ENCODE measurements around the gene CCDC28B. TPM values are rescaled to one million over a fixed set of nuclear protein-coding genes. Genes with fewer than 3 reads are reported as not detected.
A peak's percentile ranks its signal among the peaks of the same experiment; 100 is the strongest.

Gene CCDC28B
- total RNA-seq, 5 donors from 2014 or later (not counting 1 experiment from before 2014, with no cell fraction given) = 6.5 to 9.0 (median 6.8) TPM

DNA sequence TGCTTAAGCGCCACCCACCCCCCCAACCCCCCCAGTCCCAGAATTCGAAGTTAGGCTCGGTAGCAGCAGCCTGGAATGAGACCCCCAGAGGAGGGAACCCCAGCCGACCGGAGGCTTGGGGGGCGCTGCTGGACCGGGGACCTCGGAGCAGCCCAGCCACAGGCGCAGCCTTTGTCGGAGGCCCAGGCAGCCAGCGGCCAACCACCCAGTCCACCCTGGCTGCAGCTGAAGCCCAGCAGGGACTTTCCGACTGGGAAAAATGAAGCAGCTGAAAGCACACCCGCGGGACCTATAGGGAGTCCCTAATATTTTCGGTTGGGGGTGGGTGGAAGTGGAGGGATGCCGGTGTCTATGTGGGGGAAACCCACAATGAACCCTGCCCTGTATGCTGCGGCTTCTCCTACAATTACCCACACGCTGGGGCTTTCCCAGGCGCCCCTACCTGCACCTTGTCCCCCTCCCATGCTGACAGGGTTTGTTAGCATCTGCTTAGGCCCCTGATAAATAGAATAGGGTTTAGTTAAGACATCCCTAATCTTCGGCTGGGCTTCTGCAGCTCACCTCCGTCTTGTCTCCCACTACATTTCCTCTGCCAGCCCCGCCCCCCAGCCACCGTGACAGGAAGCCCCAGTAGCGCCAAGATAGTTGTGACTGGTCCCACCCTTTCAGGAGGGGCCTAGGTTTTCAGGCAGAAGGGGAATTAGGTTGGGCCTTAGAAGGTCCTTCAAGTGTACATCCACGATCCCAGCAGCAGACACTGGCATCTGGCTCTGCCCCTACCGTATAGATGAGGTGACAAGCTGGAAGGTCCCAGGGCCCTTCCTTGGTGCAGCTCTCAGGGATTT is 838 bp downstream of the CCDC28B start:
- H3K4me1 ChIP-seq (ENCODE audit: control insufficient read depth in 1 of 2, extremely low read depth in 1 of 2, insufficient read depth in 2 of 2, low read length in 2 of 2) = peaks cover 20 to 66% of the 10 kb centered on the region in 2 experiments
- Mint-ChIP-seq H3K27ac (peak overlapping the region; percentile 89 to 93), H3K4me3 (peak overlapping the region; percentile 85 to 91 (median 89)), H3K9me3 (no peaks in the 10 kb centered on the region), H3K27me3 (no peaks in the 10 kb centered on the region), H3K4me1 (peaks cover 58 to 74% (median 58%) of the 10 kb centered on the region in 3 donors), H3K36me3 (peaks cover 4% of the 10 kb centered on the region)
- peak overlapping the region; percentile 78 to 91 for H3K4me3 ChIP-seq (ENCODE audit: control insufficient read depth in 1 of 2, extremely low read depth in 1 of 2, low read length in 1 of 2)
- under 1% methylated on average over 13 of the region's 26 CpGs for WGBS (ENCODE audit: insufficient coverage)
- H3K9me3 ChIP-seq = no peaks in the 10 kb centered on the region
- ChIA-PET CTCF (interaction anchor here in 1 of 2 donors (0.7 to 1.2 kb wide), 4 partner anchors 47 to 806 kb away, joined by 3 to 5 read pairs (median 4); no protein-coding TSS in a partner anchor), POLR2A (interaction anchor here in 1 of 2 donors (0.5 kb wide), 1 partner anchor 153 kb away, joined by 7 read pairs; no protein-coding TSS in a partner anchor)
- DNase-seq = peak; percentile 64 to 86 (median 76)
- ATAC-seq (replicated peaks in 1 of 4) = peak; percentile 66 to 75 (median 70)
- peak overlapping the region; percentile 93 for H3K27ac ChIP-seq (ENCODE audit: low read length)
- H3K36me3 ChIP-seq (ENCODE audit: control insufficient read depth in 2 of 2, extremely low read depth in 1 of 2, insufficient read depth in 1 of 2, low read length in 1 of 2) = peaks cover 0 to 10% of the 10 kb centered on the region in 2 donors
- H3K27me3 ChIP-seq (replicated peaks in 1 of 2; ENCODE audit: control insufficient read depth in 2 of 2, extremely low read depth in 1 of 2, insufficient read depth in 2 of 2, low read length in 1 of 2) = no peaks in the 10 kb centered on the region

DNA sequence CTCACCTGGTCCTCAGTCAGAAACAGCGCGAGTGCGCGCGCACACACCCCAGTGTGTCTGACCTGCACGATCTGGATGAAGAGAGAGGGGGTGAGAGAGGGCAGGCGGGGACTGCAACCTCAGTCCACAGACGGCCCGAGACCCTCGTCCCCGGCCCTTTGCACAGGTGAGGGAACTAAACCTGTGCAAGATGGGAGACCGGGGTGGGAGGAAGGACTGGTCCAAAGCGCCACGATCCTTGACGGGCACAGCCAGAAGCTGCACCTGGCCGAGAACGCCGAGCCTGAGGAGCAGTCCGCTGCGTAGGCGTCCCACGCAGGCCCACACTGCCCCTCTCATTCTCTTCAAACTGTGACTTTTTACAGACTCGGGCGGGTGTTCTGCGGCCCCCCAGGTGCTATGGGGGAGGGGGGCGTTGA is 4.6 kb downstream of the CCDC28B start:
- POLR2A ChIA-PET = no interaction called here
- Histone ChIP-seq H3K4me1 (ENCODE audit: control insufficient read depth in 1 of 2, extremely low read depth in 1 of 2, insufficient read depth in 2 of 2, low read length in 2 of 2) (peaks cover 13 to 59% of the 10 kb centered on the region in 2 experiments), H3K36me3 (ENCODE audit: control insufficient read depth in 2 of 2, extremely low read depth in 1 of 2, insufficient read depth in 1 of 2, low read length in 1 of 2) (peaks cover 0 to 10% of the 10 kb centered on the region in 2 donors), H3K9me3 (no peaks in the 10 kb centered on the region), H3K4me3 (ENCODE audit: control insufficient read depth in 1 of 2, extremely low read depth in 1 of 2, low read length in 1 of 2) (peak overlapping the region; percentile 76 to 80), H3K27ac (ENCODE audit: low read length) (peak overlapping the region; percentile 30), H3K27me3 (replicated peaks in 1 of 2; ENCODE audit: control insufficient read depth in 2 of 2, extremely low read depth in 1 of 2, insufficient read depth in 2 of 2, low read length in 1 of 2) (no peaks in the 10 kb centered on the region)
- Mint-ChIP-seq H3K27me3 (no peaks in the 10 kb centered on the region), H3K4me1 (peaks cover 37 to 60% (median 37%) of the 10 kb centered on the region in 3 donors), H3K36me3 (no peaks in the 10 kb centered on the region), H3K9me3 (no peaks in the 10 kb centered on the region), H3K4me3 (peak overlapping the region; percentile 82 to 85 (median 84)), H3K27ac (no peak overlapping the region)
- WGBS (ENCODE audit: insufficient coverage) = 84% methylated on average over 8 of the region's 26 CpGs
- CTCF ChIA-PET = interaction anchor here in 1 of 2 donors (1.2 to 1.5 kb wide), 2 partner anchors 11 to 12 kb away, joined by 3 to 5 read pairs; no protein-coding TSS in a partner anchor
- no peak for ATAC-seq (replicated peaks in 1 of 4)
- DNase-seq = no peak

DNA sequence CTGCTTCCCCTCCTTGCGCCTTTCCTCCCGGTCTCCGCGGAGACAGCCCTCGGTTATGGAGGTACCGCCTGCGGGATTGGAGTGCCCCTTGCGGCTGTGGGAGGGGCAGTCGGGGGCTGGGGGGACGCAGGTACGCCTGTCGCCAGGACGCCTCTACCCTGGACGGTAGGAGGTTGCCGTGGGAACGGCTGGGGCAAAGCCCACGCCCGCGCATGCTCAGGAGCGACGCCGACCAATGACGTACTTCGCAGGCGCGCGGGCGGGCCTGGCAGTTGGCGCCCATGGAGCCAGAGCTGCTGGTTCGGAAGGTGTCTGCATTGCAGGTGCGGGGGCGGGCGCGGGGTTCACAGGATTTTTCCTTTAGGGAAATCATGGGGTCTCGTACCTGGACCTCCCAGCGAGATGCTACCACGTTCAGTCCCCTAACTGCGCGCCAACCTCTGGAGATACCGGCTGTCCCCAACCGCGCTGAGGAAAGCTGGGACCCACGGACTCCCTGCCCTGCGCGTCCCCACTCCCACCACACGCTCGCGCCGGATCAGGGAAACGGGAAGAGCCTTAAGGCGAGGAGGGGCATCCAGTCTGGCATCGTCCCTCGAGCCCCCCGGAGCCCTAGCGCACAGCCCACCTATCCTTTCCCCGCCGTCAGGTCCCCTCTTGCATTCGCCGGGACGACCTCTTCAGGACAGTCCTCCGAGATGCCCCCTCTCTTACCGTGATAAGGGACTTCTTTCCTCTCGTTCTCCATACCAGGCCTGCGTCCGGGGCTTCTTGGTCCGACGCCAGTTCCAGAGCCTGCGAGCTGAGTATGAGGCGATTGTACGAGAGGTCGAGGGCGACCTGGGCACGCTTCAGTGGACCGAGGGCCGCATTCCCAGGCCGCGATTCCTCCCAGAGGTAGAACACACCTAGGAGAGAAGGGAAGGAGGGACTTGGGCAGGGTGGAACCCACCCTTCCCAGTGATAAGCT is 5.3 kb downstream of the CCDC28B start, which contains the start of gene IQCC:
IQCC (plus strand) TSS at position 271 of the 970 bp plus-strand sequence; CDS start at position 282, 11 bp downstream.
- Histone ChIP-seq H3K36me3 (ENCODE audit: control insufficient read depth in 2 of 2, extremely low read depth in 1 of 2, insufficient read depth in 1 of 2, low read length in 1 of 2) (peaks cover 0 to 10% of the 10 kb centered on the region in 2 donors), H3K4me1 (ENCODE audit: control insufficient read depth in 1 of 2, extremely low read depth in 1 of 2, insufficient read depth in 2 of 2, low read length in 2 of 2) (peaks cover 11 to 52% of the 10 kb centered on the region in 2 experiments), H3K27ac (ENCODE audit: low read length) (peak within 1 kb of the TSS; percentile 44), H3K27me3 (replicated peaks in 1 of 2; ENCODE audit: control insufficient read depth in 2 of 2, extremely low read depth in 1 of 2, insufficient read depth in 2 of 2, low read length in 1 of 2) (no peaks in the 10 kb centered on the region), H3K9me3 (no peaks in the 10 kb centered on the region), H3K4me3 (ENCODE audit: control insufficient read depth in 1 of 2, extremely low read depth in 1 of 2, low read length in 1 of 2) (peak within 1 kb of the TSS; percentile 76 to 80)
- H3K27me3 Mint-ChIP-seq = no peaks in the 10 kb centered on the region
- WGBS (ENCODE audit: insufficient coverage) = 5% methylated on average over 60 of the region's 77 CpGs
- POLR2A ChIA-PET = interaction anchor here (0.6 to 0.8 kb wide), 4 partner anchors 10 to 71 kb away, joined by 3 to 12 read pairs (median 3); no protein-coding TSS in a partner anchor
- DNase-seq (peak; percentile 63 to 93 (median 80)), ATAC-seq (replicated peaks in 1 of 4) (peak; percentile 61 to 73 (median 70))
- no peaks in the 10 kb centered on the region for H3K9me3 Mint-ChIP-seq
- peak within 1 kb of the TSS; percentile 82 to 85 (median 84) for H3K4me3 Mint-ChIP-seq
- CTCF ChIA-PET = interaction anchor here in 1 of 2 donors (0.6 to 1.5 kb wide), 4 partner anchors 10 to 85 kb away, joined by 3 to 5 read pairs (median 3); no protein-coding TSS in a partner anchor
- peak within 1 kb of the TSS; percentile 39 to 46 for H3K27ac Mint-ChIP-seq
- peaks cover 32 to 55% (median 32%) of the 10 kb centered on the region in 3 donors for H3K4me1 Mint-ChIP-seq
- H3K36me3 Mint-ChIP-seq = no peaks in the 10 kb centered on the region

DNA sequence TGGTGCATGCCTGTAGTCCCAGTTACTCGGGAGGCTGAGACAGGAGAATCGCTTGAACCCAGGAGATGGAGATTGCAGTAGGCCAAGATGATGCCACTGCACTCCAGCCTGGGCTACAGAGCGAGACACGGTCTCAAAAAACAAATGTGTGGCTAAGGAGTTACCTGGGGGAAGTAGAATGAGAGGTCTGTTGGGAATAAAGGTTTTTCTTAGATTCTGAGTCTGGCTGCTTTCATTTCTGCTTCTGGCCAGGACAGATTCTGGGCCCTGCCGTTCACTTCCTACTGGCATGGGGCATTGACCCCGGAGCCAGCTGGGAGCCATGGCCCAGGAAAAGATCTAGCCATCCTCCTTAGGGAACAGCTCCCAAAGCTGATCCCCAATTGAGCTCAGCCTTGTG is 8.1 kb downstream of the CCDC28B start:
- Mint-ChIP-seq H3K27me3 (no peaks in the 10 kb centered on the region), H3K36me3 (no peaks in the 10 kb centered on the region), H3K4me3 (no peak overlapping the region), H3K4me1 (peaks cover 12 to 35% (median 17%) of the 10 kb centered on the region in 3 donors), H3K27ac (no peak overlapping the region), H3K9me3 (no peaks in the 10 kb centered on the region)
- Histone ChIP-seq H3K4me1 (ENCODE audit: control insufficient read depth in 1 of 2, extremely low read depth in 1 of 2, insufficient read depth in 2 of 2, low read length in 2 of 2) (peaks cover 3 to 31% of the 10 kb centered on the region in 2 experiments), H3K27ac (ENCODE audit: low read length) (no peak overlapping the region), H3K9me3 (no peaks in the 10 kb centered on the region), H3K27me3 (replicated peaks in 1 of 2; ENCODE audit: control insufficient read depth in 2 of 2, extremely low read depth in 1 of 2, insufficient read depth in 2 of 2, low read length in 1 of 2) (no peaks in the 10 kb centered on the region), H3K4me3 (ENCODE audit: control insufficient read depth in 1 of 2, extremely low read depth in 1 of 2, low read length in 1 of 2) (no peak overlapping the region), H3K36me3 (ENCODE audit: control insufficient read depth in 2 of 2, extremely low read depth in 1 of 2, insufficient read depth in 1 of 2, low read length in 1 of 2) (peaks cover 0 to 9% of the 10 kb centered on the region in 2 donors)
- ChIA-PET POLR2A (no interaction called here), CTCF (no interaction called here)
- ATAC-seq (replicated peaks in 1 of 4) (no peak), DNase-seq (no peak)
- 98% methylated on average over 5 of the region's 6 CpGs for WGBS (ENCODE audit: insufficient coverage)

DNA sequence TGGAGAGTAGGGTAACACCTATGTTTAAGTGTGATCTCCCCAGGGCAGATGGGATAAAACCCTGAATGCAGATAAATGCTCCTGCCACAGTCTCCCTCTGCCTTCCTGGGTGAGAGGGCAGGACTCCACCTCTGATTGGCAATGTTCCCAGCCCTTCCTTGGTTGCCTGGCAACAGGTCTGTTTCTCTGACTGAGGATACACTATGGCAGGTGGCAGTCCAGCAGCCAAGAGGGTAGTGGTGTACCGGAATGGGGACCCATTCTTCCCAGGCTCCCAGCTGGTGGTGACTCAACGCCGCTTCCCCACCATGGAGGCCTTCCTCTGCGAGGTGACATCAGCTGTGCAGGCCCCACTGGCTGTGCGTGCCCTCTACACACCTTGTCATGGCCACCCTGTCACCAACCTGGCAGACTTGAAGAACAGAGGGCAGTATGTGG is 8.5 kb downstream of the CCDC28B start, which contains the start of gene DCDC2B:
DCDC2B (plus strand) TSS at position 199 of the 438 bp plus-strand sequence; CDS start at position 204, 5 bp downstream.
- Histone ChIP-seq H3K4me1 (ENCODE audit: control insufficient read depth in 1 of 2, extremely low read depth in 1 of 2, insufficient read depth in 2 of 2, low read length in 2 of 2) (peaks cover 3 to 31% of the 10 kb centered on the region in 2 experiments), H3K27me3 (replicated peaks in 1 of 2; ENCODE audit: control insufficient read depth in 2 of 2, extremely low read depth in 1 of 2, insufficient read depth in 2 of 2, low read length in 1 of 2) (no peaks in the 10 kb centered on the region), H3K9me3 (no peaks in the 10 kb centered on the region), H3K27ac (ENCODE audit: low read length) (no peak within 1 kb of the TSS), H3K36me3 (ENCODE audit: control insufficient read depth in 2 of 2, extremely low read depth in 1 of 2, insufficient read depth in 1 of 2, low read length in 1 of 2) (peaks cover 0 to 8% of the 10 kb centered on the region in 2 donors), H3K4me3 (ENCODE audit: control insufficient read depth in 1 of 2, extremely low read depth in 1 of 2, low read length in 1 of 2) (no peak within 1 kb of the TSS)
- Mint-ChIP-seq H3K4me1 (peaks cover 8 to 32% (median 14%) of the 10 kb centered on the region in 3 donors), H3K4me3 (no peak within 1 kb of the TSS), H3K36me3 (no peaks in the 10 kb centered on the region), H3K27me3 (no peaks in the 10 kb centered on the region), H3K27ac (no peak within 1 kb of the TSS), H3K9me3 (no peaks in the 10 kb centered on the region)
- no peak for ATAC-seq (replicated peaks in 1 of 4)
- DNase-seq = no peak
- CTCF ChIA-PET = no interaction called here
- POLR2A ChIA-PET = no interaction called here
- WGBS (ENCODE audit: insufficient coverage) = 93% methylated on average over 2 of the region's 5 CpGs
